Smooth muscle cell of the brain vasculature (primary cell): ENCODE data around the gene LY86.

Experiments used
- DNase-seq: peaks from one replicate; pipeline ENCODE4 v3.0.0-alpha.2; 2012; ENCODE audit warnings: low read depth, low spot score

The LY86 gene

DNA sequence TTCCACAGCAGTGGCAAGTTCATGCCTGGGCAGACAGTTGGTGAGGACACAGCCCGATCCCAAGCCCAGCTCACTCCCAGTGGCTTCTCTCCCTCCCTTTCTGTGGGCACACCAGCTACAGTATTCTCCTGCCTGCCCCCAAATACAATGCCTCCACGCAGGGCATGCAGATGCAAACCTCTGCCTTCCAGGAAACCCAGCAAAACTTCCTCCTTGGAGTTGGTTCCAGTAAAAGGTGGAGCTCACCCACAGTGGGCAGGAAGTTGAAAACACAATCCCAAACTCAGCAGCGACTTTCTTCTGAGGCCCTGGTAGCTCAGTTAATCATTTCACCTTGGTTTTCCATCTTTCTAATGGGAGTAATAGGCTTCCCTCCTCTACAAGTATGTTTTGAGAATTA lies 93.7 kb downstream of the LY86 start:
- no peak for DNase-seq

GRCh38 chr6:6683969-6684833 lies 95.7 kb downstream of the LY86 start:
- DNase-seq: no peak

- DNase-seq: no peak
Observed at GRCh38 chr6:6685249-6686040, 96.9 kb downstream of the LY86 start.

DNA sequence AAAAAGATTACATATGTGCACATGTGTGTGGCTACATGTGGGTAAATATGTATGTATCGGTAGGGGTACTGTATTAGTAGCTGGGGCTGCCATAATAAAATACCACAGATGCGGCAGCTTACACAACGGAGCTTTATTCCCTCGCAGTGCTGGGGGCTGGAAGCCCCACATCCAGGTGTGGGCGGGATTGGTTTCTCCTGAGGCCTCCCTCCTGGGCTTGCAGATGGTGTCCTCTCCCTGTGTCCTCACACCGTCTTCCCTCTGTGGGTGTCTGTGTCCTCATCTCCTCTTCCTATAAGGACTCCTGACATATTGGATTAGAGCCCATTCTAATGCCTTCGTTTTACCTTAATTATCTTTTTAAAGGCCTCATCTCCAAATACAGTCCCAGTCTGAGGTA lies 97.7 kb downstream of the LY86 start:
- no peak for DNase-seq

DNA sequence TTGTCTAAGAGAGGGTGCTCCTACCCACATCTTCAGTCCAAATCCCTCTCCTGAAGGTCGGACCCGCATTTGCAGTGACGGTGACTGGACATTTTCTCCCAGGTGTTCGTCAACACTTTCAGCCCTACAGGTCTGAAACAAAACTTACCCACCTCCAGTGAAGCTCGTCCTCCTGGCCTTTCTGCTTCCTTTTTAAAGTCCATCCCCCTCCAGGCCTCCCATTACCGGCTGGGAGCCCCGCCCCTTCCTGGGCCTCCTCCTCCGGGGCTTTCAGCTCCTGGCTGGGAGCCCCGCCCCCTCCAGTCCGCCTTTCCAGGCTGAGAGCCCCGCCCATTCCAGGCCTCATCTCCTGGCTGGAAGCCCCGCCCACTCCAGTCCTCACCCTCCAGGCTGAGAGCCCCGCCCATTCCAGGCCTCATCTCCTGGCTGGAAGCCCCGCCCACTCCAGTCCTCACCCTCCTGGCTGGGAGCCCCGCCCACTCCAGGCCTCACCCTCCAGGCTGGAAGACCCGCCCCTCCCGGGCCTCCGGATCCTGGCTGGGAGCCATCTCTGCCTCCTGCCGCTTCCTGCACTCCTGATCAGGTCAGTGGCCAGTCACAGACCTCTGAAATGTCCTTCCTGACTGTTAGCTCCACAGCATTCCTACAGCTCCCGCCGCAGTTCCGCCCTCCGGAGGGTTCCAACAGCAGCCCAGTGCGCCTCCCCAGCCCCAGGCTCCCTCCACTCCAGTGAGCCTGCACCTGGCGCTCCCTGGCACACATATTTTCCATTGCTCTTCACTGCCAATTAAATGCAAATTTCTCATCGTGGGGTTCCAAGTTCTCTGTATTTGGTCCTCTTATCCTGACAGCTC lies 98.5 kb downstream of the LY86 start:
- DNase-seq: no peak

GRCh38 chr6:6688283-6688682 lies 99.8 kb downstream of the LY86 start:
- DNase-seq: no peak

GRCh38 chr6:6688951-6689350 lies 100.4 kb downstream of the LY86 start:
- DNase-seq: no peak

DNA sequence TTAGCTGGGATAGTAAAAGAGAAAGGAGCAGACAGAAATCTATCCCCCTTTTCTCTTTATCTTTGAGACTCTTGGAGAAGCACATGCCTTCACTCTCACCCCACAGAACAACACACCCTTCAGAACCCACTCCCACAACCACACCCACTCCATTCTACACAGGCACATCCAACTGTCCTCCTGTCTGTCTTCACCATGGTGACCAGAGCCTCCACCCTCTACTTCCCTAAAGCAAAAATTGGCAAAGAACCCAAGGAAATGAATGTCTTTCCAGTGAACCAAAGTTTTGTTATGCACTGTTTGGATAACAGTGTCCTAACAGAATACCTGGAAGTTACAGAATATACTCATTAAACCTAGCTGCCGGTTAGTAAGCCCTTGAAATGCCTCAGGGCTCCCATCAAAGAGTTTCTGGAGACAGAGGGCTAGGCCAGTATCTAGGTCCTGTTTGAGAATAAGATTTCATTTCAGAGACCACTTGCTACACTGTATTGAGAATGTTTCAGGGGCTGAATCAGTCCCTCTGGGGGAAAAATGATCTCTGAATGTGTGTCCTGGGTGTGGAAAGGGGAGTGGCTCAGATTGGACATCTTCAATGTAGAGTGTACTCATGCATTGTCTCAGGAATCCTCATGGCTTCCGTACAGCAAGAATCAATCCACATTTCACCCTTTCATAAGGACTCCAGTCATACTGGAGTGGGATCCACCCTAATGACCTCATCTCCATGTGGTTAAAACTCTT lies 101.1 kb downstream of the LY86 start:
- no peak for DNase-seq

GRCh38 chr6:6690144-6690483 lies 101.6 kb downstream of the LY86 start:
- DNase-seq: no peak

DNA sequence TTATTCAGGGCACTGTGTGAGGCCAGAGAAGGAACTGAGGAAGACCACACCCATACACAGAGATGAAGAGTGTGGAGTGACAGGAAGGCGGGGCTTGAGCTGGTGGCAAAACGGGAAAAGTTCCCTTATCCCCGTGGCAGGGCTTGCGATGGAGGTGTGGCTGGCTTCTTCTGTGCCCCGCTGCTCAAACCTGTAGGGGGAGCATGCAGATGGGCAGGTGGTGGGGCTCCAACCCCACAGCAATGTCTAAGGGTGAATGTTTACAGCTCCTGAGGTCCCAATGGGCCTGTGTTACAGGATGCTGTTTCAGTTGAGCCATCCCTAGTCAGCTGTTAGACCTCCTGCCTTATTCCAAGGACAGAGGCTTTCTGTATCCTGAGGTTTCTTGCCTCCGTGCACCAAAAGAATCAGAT lies 105.9 kb downstream of the LY86 start:
- no peak for DNase-seq

GRCh38 chr6:6694825-6695624 lies 106.5 kb downstream of the LY86 start:
- DNase-seq: no peak

GRCh38 chr6:6695625-6696276 lies 107.2 kb downstream of the LY86 start:
- DNase-seq: no peak

DNA sequence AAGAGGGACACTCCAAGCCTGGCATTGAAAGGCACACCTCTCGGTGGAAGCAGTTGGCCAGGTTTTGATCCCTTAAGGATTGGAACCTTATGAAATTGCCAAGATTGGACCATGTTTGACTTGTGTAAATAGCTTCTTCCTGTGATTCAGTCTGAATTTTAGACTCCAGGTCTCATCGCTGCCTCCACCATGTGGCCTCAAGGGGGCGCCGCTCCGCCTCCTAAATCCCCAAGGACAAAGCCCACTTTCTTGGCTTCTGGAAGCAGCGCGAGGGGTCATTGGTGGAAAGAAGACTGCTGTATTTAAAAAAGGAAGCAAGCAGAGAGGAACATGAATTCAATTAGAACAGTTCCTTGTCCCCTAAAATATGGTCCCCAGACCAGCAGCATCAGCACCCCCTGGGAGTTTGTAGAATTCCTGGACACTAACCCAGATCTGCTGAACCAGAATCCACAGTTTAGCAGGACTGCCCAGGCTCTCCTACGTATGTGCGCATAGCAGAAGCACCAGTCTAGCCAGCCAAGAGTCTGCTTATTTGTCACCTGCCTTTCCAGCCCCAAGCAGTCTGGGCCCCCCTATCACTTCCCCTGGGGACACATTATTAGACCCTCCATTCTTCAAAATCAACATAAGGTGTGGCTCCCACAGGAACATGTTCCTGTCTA lies 108.5 kb downstream of the LY86 start:
- DNase-seq: no peak

DNA sequence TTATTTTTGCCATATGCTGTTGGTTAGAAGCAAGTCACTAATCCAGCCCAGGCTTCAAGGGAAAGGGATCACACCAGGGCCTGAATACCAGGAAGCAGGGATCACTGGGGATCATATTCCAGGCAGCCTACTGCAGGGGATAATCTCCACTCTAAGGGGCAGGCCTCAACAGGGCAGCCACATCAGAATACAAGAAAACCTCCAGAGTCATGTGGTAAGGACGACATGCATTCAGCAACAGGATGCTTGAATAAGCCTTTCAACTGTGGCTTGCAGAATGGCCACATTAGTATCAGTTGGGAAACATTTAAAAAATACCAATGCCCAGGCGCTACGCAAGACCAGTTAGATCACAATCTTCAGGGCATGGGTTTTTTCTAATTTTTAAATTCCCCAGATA lies 109.1 kb downstream of the LY86 start:
- no peak for DNase-seq

DNA sequence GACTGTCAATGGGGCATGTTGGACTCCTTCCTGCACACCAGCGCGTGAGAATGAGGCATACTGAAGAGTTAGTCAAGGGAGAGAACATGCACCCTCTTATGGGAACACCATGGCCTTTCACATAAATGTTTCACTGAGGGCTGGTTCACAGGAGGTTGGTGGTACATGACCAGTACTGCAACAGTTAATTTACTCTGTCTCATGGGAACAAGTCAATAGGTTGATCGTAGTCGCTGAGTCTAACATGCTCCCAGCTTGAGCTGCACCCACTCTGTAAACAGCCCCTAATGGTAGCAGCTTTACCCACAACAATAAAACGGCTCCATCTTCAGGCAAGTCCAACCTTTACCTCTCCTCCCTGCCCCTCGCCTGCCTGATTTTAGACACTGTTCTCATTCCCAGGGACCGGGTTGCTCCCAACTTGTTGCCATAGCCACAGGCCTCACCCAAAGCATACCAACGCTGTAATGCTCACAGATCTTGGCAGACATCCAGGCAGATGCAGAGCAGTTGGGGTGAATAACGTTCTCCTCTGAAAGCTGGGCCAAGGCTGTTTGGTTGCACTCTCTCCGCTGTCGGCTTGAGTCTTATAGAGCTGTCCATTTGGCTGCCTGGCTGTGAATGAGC lies 111.3 kb downstream of the LY86 start:
- peak; percentile 65 for DNase-seq

DNA sequence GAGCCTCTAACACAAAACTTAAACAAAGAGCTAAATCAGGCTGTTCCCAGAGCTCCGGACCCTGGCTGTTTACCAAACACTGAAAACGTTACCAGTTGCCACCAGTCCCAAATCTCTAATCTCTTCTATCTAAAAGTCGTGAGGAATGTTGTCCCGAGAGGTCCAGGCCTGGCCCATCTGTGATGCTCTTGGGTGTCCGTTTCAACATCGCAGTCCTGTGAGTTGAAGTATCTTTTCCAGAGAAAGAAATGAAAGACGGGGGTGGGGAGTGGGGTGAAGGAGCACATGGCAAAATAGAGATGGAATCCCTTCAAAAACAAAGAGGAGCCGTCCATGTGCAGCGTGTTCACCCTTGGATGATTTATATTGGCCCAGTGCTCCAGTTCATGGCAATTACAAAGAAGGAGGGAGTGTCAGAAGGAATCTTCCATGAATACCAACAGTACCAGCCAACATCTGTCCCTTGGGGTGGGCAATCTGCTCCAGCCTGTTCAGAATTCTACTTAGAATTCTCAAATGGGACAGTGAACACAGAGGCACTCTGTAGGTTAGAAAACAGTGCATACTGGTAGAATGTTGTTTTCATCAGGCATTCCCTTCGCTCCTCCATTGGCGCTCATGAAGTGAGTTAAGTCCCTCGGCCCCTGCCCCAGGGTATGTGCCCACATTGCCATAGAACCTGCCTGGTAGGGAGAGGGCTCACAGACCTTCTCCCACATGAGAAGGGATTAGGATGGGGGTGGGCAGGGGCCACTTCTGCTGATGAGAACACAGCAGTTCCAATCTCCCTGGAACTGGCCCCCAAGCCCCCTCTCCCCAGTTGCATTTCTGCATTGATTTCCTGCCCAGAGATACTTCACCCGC lies 112.1 kb downstream of the LY86 start:
- no peak for DNase-seq

DNA sequence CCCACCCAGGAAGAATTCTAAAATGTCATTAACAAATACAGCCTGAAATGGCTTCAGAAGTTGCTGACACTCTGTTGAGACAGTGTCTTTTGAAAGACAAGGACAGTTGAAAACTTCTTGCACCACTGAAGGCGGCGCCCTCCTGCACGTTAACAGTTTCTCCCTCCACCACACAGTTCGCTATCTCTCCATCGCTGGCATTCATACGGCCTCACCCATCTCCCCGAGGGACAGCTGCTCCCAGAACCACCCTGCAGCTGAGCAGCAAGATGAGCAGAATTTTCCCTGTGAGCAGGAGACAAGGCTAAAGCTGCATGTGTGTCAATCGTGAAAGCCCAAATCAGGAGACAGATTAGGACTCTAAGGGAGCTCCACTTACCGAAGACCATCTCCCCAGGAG lies 113.3 kb downstream of the LY86 start:
- no peak for DNase-seq

GRCh38 chr6:6703699-6704098 lies 115.2 kb downstream of the LY86 start:
- no peak for DNase-seq
